ENCODE data around the gene BCAS3.
A peak's percentile ranks its signal among the peaks of the same experiment; 100 is the strongest.

The BCAS3 gene

DNA sequence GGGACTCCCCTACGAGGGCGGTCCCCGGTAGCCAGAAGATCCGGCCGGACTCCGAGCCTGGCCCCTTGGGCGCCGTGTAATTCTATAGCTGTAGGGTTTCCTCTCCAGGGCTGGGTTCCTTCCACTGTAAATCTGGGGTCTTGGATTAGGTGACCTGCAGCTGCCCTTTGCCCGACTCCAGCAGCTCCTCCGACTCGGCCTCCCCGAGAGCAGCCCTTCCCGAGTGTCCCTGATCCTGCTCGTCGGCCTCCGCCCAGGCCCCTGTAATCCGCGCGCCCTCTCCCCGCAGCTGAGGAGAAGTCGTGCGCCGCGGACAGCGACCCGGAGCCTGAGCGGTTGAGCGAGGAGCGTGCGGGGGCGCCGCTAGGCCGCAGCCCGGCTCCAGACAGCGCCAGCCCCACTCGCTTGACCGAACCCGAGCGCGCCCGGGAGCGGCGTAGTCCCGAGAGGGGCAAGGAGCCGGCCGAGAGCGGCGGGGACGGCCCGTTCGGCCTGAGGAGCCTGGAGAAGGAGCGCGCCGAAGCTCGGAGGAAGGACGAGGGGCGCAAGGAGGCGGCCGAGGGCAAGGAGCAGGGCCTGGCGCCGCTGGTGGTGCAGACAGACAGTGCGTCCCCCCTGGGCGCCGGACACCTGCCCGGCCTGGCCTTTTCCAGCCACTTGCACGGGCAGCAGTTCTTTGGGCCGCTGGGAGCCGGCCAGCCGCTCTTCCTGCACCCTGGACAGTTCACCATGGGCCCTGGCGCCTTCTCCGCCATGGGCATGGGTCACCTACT lies 727.4 kb downstream of the BCAS3 start:
- no peak for DNase-seq

DNA sequence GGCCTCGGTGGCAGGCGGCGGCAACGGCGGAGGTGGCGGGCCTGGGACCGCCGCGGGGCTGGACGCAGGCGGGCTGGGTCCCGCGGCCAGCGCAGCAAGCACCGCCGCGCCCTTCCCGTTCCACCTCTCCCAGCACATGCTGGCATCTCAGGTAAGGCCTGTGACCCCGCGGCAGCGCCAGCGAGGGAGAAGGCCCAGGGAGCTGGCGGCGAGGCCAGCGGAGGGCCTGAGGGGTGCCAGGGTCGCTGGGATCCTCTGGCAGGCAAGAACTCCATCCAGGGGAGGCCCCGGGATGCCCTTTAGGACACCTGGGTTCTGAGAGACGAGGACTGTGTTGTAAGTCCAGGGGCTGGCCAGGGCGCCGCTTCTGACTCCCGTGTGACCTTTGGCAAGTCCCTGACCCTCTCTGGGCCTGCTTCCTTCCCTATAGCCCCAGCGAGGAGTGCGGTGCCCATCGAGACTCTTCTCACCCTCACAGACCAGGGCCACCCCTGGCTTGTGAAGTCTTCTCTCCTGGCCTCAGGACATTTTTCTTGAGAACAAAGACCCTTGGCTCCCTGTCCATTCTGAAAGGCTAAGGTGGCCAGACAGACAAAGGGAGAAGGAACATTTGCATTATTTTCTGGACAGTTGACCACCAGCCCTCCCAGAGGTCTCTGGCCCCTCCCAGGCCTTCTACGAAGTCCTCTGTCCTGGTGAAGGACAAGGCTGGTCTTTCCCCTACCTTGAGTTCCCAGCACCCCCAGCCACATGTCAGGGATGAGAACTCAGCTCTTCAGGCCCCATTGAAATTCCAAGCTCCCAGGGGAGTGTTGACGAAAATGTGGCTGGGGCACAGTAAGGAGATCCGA lies 728.3 kb downstream of the BCAS3 start:
- no peak for DNase-seq

- DNase-seq = no peak
Measured at GRCh38 chr17:61406537-61406845, 728.8 kb downstream of the BCAS3 start.

DNA sequence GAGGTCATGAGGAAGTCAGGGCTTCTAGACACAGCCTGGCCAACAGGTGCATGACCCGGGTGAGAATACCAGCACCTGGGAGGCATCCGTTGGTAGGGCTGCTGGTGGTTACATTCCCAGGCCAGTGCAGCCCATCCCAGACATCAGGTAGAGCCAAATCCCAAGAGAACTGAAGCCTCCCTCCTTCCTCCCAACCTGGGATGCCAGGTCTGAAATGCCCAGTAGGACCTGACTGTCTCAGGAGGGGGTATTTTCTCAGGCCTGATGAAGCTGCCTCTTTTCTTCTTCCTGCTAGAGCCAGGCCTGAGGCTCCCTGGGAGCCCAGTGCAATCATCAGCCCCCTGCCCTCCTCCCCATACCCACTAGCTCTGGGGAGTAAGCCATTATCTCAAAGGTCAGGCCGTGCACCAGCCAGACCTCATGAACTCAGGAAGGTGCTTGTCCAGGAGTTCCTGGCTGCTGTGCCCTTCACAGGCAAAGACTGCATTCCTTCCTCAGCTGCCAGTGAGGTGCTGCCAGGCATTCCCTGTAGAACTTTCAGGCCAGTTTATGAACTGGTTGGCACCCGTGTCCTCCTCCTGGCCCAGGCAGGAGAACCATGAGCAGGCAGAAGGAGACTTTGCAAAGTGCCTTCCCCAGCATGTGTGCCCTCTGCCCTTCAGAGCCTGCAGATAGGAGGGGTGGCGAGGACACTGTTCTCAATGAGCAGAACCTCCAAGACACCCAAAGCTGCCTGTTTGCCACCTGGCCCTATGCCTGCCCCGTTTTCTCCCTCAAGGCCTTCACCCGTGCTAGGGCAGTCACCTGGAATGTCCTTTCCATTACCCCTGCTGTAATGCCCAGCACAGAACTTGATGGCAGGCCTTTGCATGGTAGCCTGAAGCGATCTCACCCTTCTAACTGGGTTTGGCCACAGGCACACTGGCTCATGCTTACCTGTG lies 729.6 kb downstream of the BCAS3 start:
- no peak for DNase-seq

DNA sequence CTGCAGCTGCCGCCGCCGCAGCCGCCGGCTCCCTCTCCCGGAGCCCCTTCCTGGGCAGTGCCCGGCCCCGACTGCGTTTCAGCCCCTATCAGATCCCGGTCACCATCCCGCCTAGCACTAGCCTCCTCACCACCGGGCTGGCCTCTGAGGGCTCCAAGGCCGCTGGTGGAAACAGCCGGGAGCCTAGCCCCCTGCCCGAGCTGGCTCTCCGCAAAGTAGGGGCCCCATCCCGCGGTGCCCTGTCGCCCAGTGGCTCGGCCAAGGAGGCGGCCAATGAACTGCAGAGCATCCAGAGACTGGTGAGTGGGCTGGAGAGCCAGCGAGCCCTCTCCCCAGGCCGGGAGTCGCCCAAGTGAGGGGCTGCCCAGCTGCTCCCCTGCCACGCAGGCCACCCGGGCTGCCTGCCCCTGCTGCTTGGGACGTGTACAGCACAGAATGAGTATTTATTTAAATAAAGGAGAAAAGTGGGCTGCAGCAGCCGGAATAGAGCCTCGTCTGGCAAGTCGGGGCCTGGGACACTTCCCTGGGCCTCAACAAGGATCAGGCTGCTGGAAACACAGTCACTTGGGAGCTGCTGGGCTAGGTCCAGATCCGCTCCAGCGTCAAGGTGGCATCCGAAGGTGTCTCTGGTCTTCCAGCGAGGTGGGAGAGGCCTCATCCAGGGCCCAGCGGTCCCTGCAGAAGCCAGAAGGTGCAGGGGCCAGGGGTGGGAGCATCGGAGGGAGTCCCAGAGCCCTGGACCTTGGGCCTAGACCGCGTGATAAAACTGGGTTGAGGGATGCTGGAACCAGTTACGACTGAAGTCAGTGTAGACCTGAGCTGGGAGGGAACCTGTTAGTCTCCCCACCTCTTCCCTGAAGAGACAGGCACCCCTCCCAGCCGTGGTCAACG lies 730.7 kb downstream of the BCAS3 start:
- no peak for DNase-seq

- peak; percentile 24 for DNase-seq
Measured at GRCh38 chr17:61409301-61410112, 731.9 kb downstream of the BCAS3 start.

GRCh38 chr17:61410141-61411010 lies 732.7 kb downstream of the BCAS3 start:
- peak; percentile 78 for DNase-seq

DNA sequence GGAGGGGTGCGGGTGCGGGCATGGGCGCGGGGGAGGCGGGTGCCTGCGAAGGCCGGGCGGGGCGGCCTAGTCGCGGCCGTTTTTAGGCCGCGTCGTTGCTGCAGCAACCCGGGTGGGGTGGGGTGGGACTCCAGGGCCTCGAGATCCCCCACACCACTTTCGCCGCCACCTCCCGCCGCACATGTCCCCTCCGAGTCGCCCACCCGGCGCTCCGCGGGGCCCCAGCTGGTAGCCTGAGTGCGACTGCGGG lies 733.3 kb downstream of the BCAS3 start:
- no peak for DNase-seq

GRCh38 chr17:61411261-61412142 lies 733.9 kb downstream of the BCAS3 start:
- DNase-seq = no peak

DNA sequence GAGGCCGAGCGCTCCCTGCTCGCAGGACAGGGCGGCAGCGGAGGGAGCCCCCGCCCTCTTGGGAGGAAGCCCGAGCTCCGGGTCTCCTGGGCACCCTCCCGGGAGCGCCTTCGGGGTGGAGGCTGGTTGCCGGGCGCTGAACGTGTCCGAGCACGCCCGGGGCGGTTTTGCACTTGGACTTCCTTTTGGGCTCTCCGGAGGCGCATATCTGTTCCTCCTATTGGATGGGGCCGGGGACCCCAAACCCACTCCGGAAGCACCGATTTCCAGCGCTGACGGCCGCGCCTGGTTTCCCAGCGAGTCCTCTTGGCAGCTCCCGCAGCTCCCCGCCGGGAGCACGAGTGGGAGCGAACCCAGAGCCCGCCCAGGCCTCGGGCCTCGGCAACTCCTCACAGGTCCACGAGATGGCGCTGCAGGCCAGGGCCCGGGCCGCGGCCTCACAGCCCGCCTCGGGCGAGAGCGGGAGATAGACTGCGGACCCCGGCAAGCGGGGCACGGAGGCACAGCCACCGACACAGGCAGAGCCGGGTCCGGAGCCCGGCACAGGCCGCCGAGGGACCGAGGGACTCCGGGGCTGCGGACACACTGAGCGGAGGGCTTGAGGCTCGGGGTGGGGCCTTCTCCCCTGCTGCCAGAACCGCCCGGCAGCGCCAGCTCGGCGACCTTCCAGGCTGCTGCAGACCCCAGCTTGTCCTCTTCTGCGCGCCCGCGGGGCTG lies 734.6 kb downstream of the BCAS3 start:
- DNase-seq = peak; percentile 82

GRCh38 chr17:61412860-61413660 lies 735.4 kb downstream of the BCAS3 start:
- DNase-seq = no peak

DNA sequence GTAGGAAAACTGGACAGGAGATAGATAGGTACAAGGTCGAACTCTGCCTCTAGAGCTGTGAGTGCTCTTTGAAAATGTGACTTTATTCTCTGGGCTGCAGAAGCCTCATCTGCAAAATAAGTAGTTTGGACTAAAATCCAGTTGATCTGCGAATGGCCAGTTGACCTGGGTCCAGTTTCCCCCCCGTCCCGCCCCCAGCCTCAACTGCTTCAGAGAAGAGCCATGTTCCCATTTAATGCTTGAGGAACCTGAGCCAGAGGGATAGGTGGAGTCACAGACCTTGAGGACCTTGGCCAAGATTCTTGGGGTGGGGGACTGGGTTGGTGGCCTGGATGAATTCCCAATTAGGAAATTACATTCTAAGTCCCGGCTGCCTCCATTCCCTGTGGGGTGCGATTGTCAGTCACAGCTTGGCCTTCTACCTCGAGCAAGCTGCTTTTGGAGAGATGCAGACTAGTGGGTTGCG lies 736.0 kb downstream of the BCAS3 start:
- no peak for DNase-seq

DNA sequence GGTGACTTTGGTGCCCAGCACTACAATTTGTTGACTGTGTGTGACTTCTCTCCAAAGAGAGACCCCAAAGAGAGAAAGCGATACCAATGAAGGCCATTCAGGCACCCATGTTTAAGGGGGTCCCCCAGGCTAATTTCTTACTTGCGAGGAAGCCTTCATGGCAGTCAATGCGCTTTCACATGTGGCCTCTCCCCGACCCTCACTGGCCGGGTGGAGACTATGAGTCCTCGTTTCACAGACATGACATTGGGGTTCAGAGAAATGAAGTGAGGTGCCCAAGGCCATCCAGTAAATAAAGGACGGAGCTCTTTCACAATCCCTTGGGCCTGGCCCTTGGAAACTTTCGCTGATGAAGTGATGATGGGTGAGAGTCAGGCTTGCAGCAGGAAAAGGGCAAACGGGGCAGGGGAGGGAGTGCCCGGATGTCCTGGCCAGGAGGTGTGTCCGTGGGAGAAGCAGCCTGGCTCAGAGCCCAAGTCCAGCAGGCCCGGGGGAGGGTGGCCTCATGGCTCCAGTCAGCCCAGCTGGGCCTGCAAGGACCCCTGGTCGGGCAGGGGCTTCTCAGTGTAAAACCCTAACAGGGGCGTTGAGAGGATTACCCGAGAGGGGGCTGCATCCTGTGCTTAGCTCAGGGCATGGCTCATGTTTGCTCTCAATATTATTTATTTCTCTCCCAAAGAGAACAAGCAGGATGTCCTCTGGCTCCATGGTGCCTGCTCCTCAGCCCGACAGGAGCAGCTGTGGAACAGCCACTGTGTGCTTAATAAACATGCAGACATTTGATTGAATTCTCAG lies 736.7 kb downstream of the BCAS3 start:
- no peak for DNase-seq

DNA sequence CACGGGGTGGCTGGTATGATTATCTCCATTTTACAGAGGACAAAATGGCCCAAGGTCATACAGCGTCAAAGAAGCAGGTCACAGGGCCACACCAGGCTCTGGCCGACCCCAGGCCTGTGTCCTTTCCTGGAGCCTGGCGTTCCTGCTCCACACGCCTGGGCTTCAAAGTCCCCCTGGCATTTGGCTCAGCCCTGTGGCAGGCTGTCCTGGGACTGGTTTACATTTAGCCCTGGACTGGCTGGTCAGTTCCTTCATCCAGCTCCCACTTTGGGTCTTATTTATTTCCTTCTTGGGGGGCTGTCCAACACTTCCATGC lies 737.2 kb downstream of the BCAS3 start:
- DNase-seq = no peak

DNA sequence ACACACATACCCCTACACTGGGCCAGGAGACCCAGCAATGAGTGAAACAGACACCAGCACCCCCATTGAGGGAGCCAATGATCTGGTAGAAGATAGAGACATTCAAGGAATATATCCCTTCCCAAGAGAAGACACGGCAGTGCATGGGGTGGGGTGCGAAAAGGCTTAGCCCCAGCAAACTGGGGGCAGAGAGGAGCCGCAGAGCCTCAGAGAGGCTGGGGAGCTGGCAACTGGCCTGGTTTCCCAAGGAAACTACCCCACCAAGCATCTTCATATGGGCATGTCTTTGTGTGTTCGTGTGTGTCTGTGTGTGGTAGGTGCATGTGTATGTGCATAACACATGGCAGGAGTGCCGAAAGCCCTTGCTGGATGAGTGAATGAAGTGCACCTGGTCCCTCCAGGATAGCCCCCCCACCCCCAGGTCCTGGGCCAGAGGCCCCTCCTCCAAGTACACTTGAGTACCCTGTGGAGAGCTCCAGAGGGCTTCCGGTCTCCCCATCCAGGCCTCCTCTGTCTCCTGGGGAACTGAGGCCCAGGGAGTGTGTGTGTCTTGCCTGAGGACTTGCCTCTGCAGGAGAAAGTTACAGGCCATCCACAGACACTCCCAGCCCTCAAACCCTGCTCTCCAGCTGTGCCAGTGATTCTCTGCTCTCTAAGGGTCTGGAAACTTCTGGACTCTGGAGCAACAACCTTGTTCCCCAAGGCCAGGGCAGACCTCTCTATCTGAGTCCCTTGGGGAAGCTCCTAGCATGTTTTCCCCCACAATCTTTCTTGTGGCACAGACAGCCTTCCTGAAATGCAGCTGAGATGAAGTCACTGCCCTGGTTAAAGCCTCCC lies 737.9 kb downstream of the BCAS3 start:
- no peak for DNase-seq

DNA sequence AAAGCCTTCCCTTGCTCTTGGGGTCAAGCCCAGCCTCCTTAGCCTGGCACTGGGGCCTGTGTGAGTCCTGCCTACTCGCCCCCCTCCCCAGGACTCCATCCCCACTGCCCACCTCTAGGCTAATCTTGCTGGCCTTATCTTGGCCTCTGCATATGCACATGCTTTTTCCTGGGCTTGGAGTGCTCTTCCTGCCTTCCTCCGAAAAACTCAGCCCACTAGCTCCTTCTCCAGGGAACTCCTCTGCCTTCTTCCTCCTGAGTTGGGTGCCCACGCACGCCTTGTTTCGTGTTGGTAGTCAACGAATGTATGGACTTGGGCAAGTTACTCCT lies 738.5 kb downstream of the BCAS3 start:
- no peak for DNase-seq
